Ishikawa (cell line): ENCODE data around the gene KRT35.

ENCODE experiments used
- CEBPB ChIP-seq: IDR thresholded peaks from 2 replicates; pipeline ENCODE4 v1.6.1; 2012
- CREB1 ChIP-seq: IDR thresholded peaks from 2 replicates; pipeline ENCODE4 v1.6.1; 2012; ENCODE audit warnings: low read depth
- EGR1 ChIP-seq: IDR thresholded peaks from 2 replicates; pipeline ENCODE4 v1.6.1; 2012
- EP300 ChIP-seq: IDR thresholded peaks from 2 replicates; pipeline ENCODE4 v1.6.1; 2012; ENCODE audit warnings: borderline replicate concordance
- FOXM1 ChIP-seq: IDR thresholded peaks from 2 replicates; pipeline ENCODE4 v1.6.1; 2012; ENCODE audit warnings: low read depth, borderline replicate concordance
- NFIC ChIP-seq: IDR thresholded peaks from 2 replicates; pipeline ENCODE4 v1.6.1; 2012
- RAD21 ChIP-seq: IDR thresholded peaks from 2 replicates; pipeline ENCODE4 v1.6.1; 2012; ENCODE audit warnings: low read depth
- REST ChIP-seq: IDR thresholded peaks from 2 replicates; pipeline ENCODE4 v1.6.1; 2012; ENCODE audit warnings: low read depth, mild to moderate bottlenecking
- TAF1 ChIP-seq: IDR thresholded peaks from 2 replicates; pipeline ENCODE4 v1.6.1; 2012; ENCODE audit warnings: low read depth, mild to moderate bottlenecking
- TCF12 ChIP-seq: IDR thresholded peaks from 2 replicates; pipeline ENCODE4 v1.6.1; 2012; ENCODE audit warnings: low read depth
- TEAD4 ChIP-seq: IDR thresholded peaks from 2 replicates; pipeline ENCODE4 v1.6.1; 2012
- YY1 ChIP-seq: IDR thresholded peaks from 2 replicates; pipeline ENCODE4 v1.6.1; 2012; ENCODE audit warnings: low read depth
- ZBTB7A ChIP-seq: IDR thresholded peaks from 2 replicates; pipeline ENCODE4 v1.6.1; 2012; ENCODE audit warnings: low read depth
- TF ChIP-seq, protein P1 (sequence below): IDR thresholded peaks from 2 replicates; pipeline ENCODE4 v1.6.1; 2012
- TF ChIP-seq, protein P2 (sequence below): IDR thresholded peaks from 2 replicates; pipeline ENCODE4 v1.6.1; 2012

The KRT35 gene

GRCh38 chr17:41452281-41452680, 28.7 kb downstream of the KRT35 start:
- no peak for TF ChIP-seq TEAD4
- TF ChIP-seq ZBTB7A = no peak
- no peak for TF ChIP-seq RAD21
- TF ChIP-seq EP300 = no peak
- no peak for TF ChIP-seq REST
- TF ChIP-seq CREB1 = no peak
- TF ChIP-seq, protein P1, sequence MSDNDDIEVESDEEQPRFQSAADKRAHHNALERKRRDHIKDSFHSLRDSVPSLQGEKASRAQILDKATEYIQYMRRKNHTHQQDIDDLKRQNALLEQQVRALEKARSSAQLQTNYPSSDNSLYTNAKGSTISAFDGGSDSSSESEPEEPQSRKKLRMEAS = no peak
- no peak for TF ChIP-seq TAF1
- TF ChIP-seq, protein P2, sequence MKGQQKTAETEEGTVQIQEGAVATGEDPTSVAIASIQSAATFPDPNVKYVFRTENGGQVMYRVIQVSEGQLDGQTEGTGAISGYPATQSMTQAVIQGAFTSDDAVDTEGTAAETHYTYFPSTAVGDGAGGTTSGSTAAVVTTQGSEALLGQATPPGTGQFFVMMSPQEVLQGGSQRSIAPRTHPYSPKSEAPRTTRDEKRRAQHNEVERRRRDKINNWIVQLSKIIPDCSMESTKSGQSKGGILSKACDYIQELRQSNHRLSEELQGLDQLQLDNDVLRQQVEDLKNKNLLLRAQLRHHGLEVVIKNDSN = no peak
- TF ChIP-seq EGR1 = no peak
- TF ChIP-seq TCF12 = no peak
- no peak for TF ChIP-seq YY1
- TF ChIP-seq FOXM1 = no peak
- TF ChIP-seq CEBPB = no peak
- TF ChIP-seq NFIC = no peak

DNA sequence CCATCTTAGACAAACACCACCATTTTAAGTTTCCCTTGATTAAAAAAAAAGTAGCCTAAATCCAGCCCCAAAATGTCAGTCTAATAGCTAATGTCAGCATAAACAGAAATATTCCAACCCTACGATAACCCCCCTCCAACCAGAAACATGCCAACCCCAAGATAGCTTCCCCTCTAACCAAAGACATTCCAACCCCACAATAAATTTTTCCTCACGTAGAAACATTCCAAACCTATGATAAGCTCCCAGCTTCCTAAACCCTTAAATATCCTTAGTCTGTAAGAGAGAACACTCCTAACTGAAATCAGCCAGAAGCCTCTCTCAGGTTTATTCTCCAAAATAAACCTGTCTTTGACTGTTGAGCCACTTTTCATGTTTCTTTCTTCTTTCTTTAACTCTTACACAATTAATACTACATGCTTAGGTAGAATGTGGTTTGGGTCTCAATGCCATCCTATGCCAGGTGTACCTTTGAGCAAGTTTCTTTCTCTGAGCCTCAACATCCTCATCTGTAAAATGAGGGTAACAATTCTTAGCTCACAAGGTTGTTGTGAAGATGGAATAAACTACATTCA, 29.7 kb downstream of the KRT35 start:
- TF ChIP-seq, protein P1 = no peak
- no peak for TF ChIP-seq EP300
- no peak for TF ChIP-seq RAD21
- TF ChIP-seq TAF1 = no peak
- no peak for TF ChIP-seq TEAD4
- no peak for TF ChIP-seq NFIC
- no peak for TF ChIP-seq YY1
- no peak for TF ChIP-seq ZBTB7A
- TF ChIP-seq CEBPB = no peak
- TF ChIP-seq, protein P2 = no peak
- TF ChIP-seq CREB1 = no peak
- no peak for TF ChIP-seq TCF12
- no peak for TF ChIP-seq FOXM1
- TF ChIP-seq EGR1 = no peak
- TF ChIP-seq REST = no peak

DNA sequence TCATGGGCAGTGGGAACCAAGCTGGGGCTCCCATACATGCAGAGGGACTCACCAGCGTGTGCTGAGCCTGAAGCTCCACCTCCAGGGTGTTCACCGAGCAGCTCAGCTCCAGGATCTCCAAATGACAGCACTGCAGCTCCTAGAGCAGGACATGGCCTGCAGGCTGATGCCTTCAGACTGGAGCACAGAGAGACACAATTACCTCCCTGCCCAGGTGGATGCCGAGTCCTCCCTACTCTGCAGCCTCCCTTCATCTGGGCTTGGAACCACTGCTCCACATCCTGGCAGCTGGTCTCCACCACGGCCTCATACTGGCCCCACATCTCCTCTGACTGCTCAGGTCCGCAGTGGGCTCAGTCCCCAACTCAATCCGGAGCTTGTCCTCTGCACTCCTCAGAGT, 31.9 kb downstream of the KRT35 start:
- TF ChIP-seq CEBPB = no peak
- TF ChIP-seq TCF12 = no peak
- TF ChIP-seq TAF1 = no peak
- TF ChIP-seq EGR1 = no peak
- no peak for TF ChIP-seq NFIC
- no peak for TF ChIP-seq EP300
- no peak for TF ChIP-seq FOXM1
- TF ChIP-seq, protein P2 = no peak
- TF ChIP-seq YY1 = no peak
- TF ChIP-seq TEAD4 = no peak
- TF ChIP-seq ZBTB7A = no peak
- no peak for TF ChIP-seq REST
- TF ChIP-seq, protein P1 = no peak
- TF ChIP-seq RAD21 = no peak
- TF ChIP-seq CREB1 = no peak

DNA sequence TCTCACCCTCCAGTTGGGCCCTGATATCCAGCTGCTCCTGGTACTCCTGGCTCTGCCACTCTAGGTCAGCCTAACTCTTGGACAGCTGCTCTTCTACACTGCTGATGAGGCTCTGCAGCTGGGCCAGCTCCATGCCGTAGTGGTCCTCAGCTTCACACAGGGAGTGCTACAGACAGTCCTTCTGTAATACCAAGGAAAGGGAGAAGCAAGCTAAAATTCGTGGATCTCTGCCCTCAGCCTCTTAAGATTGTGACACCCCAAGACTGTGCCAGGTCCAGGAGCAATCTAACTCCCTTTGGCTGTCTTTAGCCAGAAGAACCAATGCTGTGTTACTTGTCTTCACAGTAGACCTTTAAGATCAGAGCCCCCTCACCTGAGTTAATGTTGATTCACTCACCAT, 32.4 kb downstream of the KRT35 start:
- TF ChIP-seq NFIC (no peak), CREB1 (no peak), FOXM1 (no peak), YY1 (no peak), TAF1 (no peak), RAD21 (no peak), TCF12 (no peak), EP300 (no peak), REST (no peak), EGR1 (no peak)
- TF ChIP-seq, protein P1 = no peak
- TF ChIP-seq, protein P2 = no peak
